GM23338 (cell line): ENCODE results near the gene APC2. TPM values are rescaled to one million over a fixed set of nuclear protein-coding genes. Genes with fewer than 3 reads are reported as not detected.

Source experiments
- ATAC-seq: fragments of 200-7000 bp; cut with Tn5 transposase; 3 replicates; pipeline ENCODE4 v1.9.1; 2020
- DNase-seq: peaks from one replicate; pipeline ENCODE4 v3.0.0-alpha.2; 2015; ENCODE audit warnings: low spot score
- H2AFZ ChIP-seq: fragments of 200-600 bp; sonication (generic); 2 replicates; pipeline ENCODE4 v1.8.0; 2016; ENCODE audit warnings: antibody characterized with exemption, mild to moderate bottlenecking, moderate library complexity
- H3F3A ChIP-seq: fragments of 200-600 bp; sonication (generic); replicated peaks from 2 replicates; pipeline ENCODE4 v1.8.0; 2017; ENCODE audit warnings: antibody characterized with exemption, mixed run types, low read depth
- H3K27ac ChIP-seq: fragments of 200-600 bp; sonication (generic); 2 replicates; pipeline ENCODE4 v1.6.1; 2016; ENCODE audit warnings: low read depth
- H3K27me3 ChIP-seq: fragments of 200-600 bp; sonication (generic); 2 replicates; pipeline ENCODE4 v1.8.0; 2016; ENCODE audit warnings: mild to moderate bottlenecking, mixed run types, moderate library complexity; ENCODE audit not compliant: insufficient read depth
- H3K36me3 ChIP-seq: fragments of 200-600 bp; sonication (generic); 2 replicates; pipeline ENCODE4 v1.8.0; 2016; ENCODE audit warnings: mild to moderate bottlenecking; ENCODE audit not compliant: insufficient read depth
- H3K4me1 ChIP-seq: fragments of 200-600 bp; sonication (generic); 2 replicates; pipeline ENCODE4 v1.8.0; 2016; ENCODE audit warnings: mild to moderate bottlenecking, moderate library complexity; ENCODE audit not compliant: insufficient read depth
- H3K4me2 ChIP-seq: fragments of 200-600 bp; sonication (generic); 2 replicates; pipeline ENCODE4 v1.7.1; 2017; ENCODE audit warnings: mixed run types
- H3K4me3 ChIP-seq: fragments of 200-600 bp; sonication (generic); 2 replicates; pipeline ENCODE4 v1.6.1; 2016; ENCODE audit warnings: mixed run types
- H3K79me2 ChIP-seq: fragments of 200-600 bp; sonication (generic); replicated peaks from 2 replicates; pipeline ENCODE4 v1.8.0; 2017; ENCODE audit warnings: mild to moderate bottlenecking; ENCODE audit not compliant: insufficient read depth
- H3K9me2 ChIP-seq: fragments of 200-600 bp; sonication (generic); 2 replicates; pipeline ENCODE4 v1.8.0; 2017; ENCODE audit not compliant: insufficient read depth
- H4K20me1 ChIP-seq: fragments of 200-600 bp; sonication (generic); replicated peaks from 2 replicates; pipeline ENCODE4 v1.8.0; 2017; ENCODE audit warnings: mild to moderate bottlenecking; ENCODE audit not compliant: insufficient read depth
- H3K27ac Mint-ChIP-seq: 2 replicates; pipeline ENCODE4 v1.8.0; 2020; ENCODE audit warnings: inconsistent platforms, mild to moderate bottlenecking, moderate library complexity, mixed read lengths
- H3K27me3 Mint-ChIP-seq: 3 replicates; pipeline ENCODE4 v1.8.0; 2022; ENCODE audit warnings: low read depth, mild to moderate bottlenecking, moderate library complexity, mixed read lengths, inconsistent platforms; ENCODE audit not compliant: insufficient read depth, poor library complexity
- H3K36me3 Mint-ChIP-seq: 3 replicates; pipeline ENCODE4 v1.8.0; 2021; ENCODE audit warnings: low read depth, mild to moderate bottlenecking, inconsistent platforms, moderate library complexity, mixed read lengths
- H3K4me1 Mint-ChIP-seq: 3 replicates; pipeline ENCODE4 v1.8.0; 2020; ENCODE audit warnings: mild to moderate bottlenecking, inconsistent platforms, mixed read lengths
- H3K4me3 Mint-ChIP-seq: 3 replicates; pipeline ENCODE4 v1.8.0; 2021; ENCODE audit warnings: moderate library complexity, mild to moderate bottlenecking, inconsistent platforms, mixed read lengths
- H3K9me3 Mint-ChIP-seq: 3 replicates; pipeline ENCODE4 v1.8.0; 2020; ENCODE audit warnings: moderate library complexity, mild to moderate bottlenecking, inconsistent platforms, mixed read lengths
- CREB1 ChIP-seq: fragments of 250-450 bp; sonication (Bioruptor Pico); IDR thresholded peaks from 2 replicates; pipeline ENCODE4 v1.5.0; 2020; ENCODE audit warnings: low read depth, mild to moderate bottlenecking, moderate library complexity
- CTCF ChIP-seq, 2 experiments: fragments of 200-600 bp in 1 of 2; sonication (generic) in 1 of 2; conservative IDR thresholded peaks; 2 replicates each; pipeline versions ENCODE4 v1.5.1 to v1.6.1; 2016 to 2017; ENCODE audit warnings: antibody characterized with exemption in 2 of 2, low read depth in 2 of 2, mild to moderate bottlenecking in 2 of 2, moderate library complexity in 1 of 2
- EZH2 ChIP-seq: fragments of 200-600 bp; sonication (generic); IDR thresholded peaks from one replicate; pipeline ENCODE4 v1.8.0; 2017; ENCODE audit warnings: antibody characterized with exemption, mild to moderate bottlenecking, low read depth; ENCODE audit not compliant: unreplicated experiment
- EZH2phosphoT487 ChIP-seq: fragments of 200-600 bp; sonication (generic); IDR thresholded peaks from one replicate; pipeline ENCODE4 v1.8.1; 2018; ENCODE audit warnings: antibody characterized with exemption; ENCODE audit not compliant: unreplicated experiment
- NANOG ChIP-seq: IDR thresholded peaks from 2 replicates; pipeline ENCODE4 v1.6.1; 2016; ENCODE audit warnings: antibody characterized with exemption, borderline replicate concordance
- STAT1 ChIP-seq: IDR thresholded peaks from one replicate; pipeline ENCODE4 v1.6.1; 2016; ENCODE audit warnings: antibody characterized with exemption; ENCODE audit not compliant: unreplicated experiment
- ZNF114 ChIP-seq: fragments of 250-450 bp; sonication (Bioruptor Pico); IDR thresholded peaks from 2 replicates; pipeline ENCODE4 v1.5.0; 2020; ENCODE audit warnings: mild to moderate bottlenecking, moderate library complexity
- polyA plus RNA-seq: library from polyadenylated mRNA; unstranded; fragments of >200 nt; fragmentation: Nextera tagmentation; extraction: Ambion mirVana; gene quantifications from 2 replicates; pipeline ENCODE4 v1.2.1, GENCODE V29; 2016
- total RNA-seq: library from RNA; depleted of rRNA; stranded (reverse); fragments of >200 nt; shearing (Covaris generic); gene quantifications from 2 replicates; pipeline ENCODE4 v1.2.3, GENCODE V29; 2014

APC2 gene
- total and polyA plus RNA-seq, 2 experiments from 2014 or later, result 1.4 to 18.3 TPM

- peaks cover 79% of the 10 kb centered on the region for H3K79me2 ChIP-seq
- peak; percentile 32 for ATAC-seq
- H3K4me2 ChIP-seq, result no peak overlapping the region
- no peak overlapping the region for H3K4me3 ChIP-seq
- Mint-ChIP-seq H3K4me1 (peaks cover 30% of the 10 kb centered on the region), H3K36me3 (peaks cover 84% of the 10 kb centered on the region), H3K27me3 (peaks cover 4% of the 10 kb centered on the region), H3K9me3 (no peaks in the 10 kb centered on the region), H3K27ac (no peak overlapping the region; the same call in 1 of the 2 replicates), H3K4me3 (no peak overlapping the region)
- no peaks in the 10 kb centered on the region for H3K27me3 ChIP-seq
- TF ChIP-seq CREB1 (CRISPR knock-in tag) (no peak), CTCF (conservative IDR thresholded peaks at IDR 0.05; ENCODE audit: low read depth in 2 of 2) (peak; percentile 29 to 58)
- peaks cover 49% of the 10 kb centered on the region for H3K36me3 ChIP-seq
- H2AFZ ChIP-seq, result no peak overlapping the region
- 0 out of 2 replicates have a peak overlapping the region, but pooled peaks have one; percentile 55 for H3K27ac ChIP-seq
- no peaks in the 10 kb centered on the region; the same call in 1 of the 2 replicates for H3K4me1 ChIP-seq
- no peaks in the 10 kb centered on the region for H3K9me2 ChIP-seq
- H4K20me1 ChIP-seq, result peaks cover 50% of the 10 kb centered on the region
- peaks cover 47% of the 10 kb centered on the region for H3F3A ChIP-seq
- no peak for DNase-seq
Measured at GRCh38 chr19:1422943-1423342, 27.0 kb upstream of the APC2 start.

- H3K4me3 ChIP-seq, result no peak overlapping the region
- Mint-ChIP-seq H3K9me3 (no peaks in the 10 kb centered on the region), H3K36me3 (peaks cover 82% of the 10 kb centered on the region), H3K27ac (peak overlapping the region; percentile 73; the same call in 1 of the 2 replicates), H3K4me3 (no peak overlapping the region), H3K27me3 (peaks cover 4% of the 10 kb centered on the region), H3K4me1 (peaks cover 25% of the 10 kb centered on the region)
- H3K36me3 ChIP-seq, result peaks cover 52% of the 10 kb centered on the region
- ATAC-seq (0 out of 3 replicates have a peak, but pooled peaks have one; percentile 10), DNase-seq (no peak)
- H3K9me2 ChIP-seq, result no peaks in the 10 kb centered on the region
- H3K27ac ChIP-seq, result no peak overlapping the region
- no peak overlapping the region for H2AFZ ChIP-seq
- TF ChIP-seq ZNF114 (CRISPR knock-in tag) (no peak), CTCF (conservative IDR thresholded peaks at IDR 0.05; ENCODE audit: low read depth in 2 of 2) (no peak), STAT1 (no peak), EZH2phosphoT487 (no peak), NANOG (no peak), EZH2 (no peak)
- H3K79me2 ChIP-seq, result peaks cover 79% of the 10 kb centered on the region
- no peak overlapping the region for H3K4me2 ChIP-seq
- no peaks in the 10 kb centered on the region; the same call in 1 of the 2 replicates for H3K4me1 ChIP-seq
- H3K27me3 ChIP-seq, result no peaks in the 10 kb centered on the region
- peaks cover 53% of the 10 kb centered on the region for H3F3A ChIP-seq
- H4K20me1 ChIP-seq, result peaks cover 50% of the 10 kb centered on the region
Measured at GRCh38 chr19:1423436-1424191, 26.3 kb upstream of the APC2 start.
